Mesodermal cell (in vitro differentiated cells): ENCODE results near the gene TRPV5.

Experiments
- H3K27ac ChIP-seq: 2 replicates; pipeline ENCODE4 v1.7.0; 2013; ENCODE audit warnings: mild to moderate bottlenecking, low read depth, low read length, moderate library complexity; ENCODE audit not compliant: severe bottlenecking
- H3K36me3 ChIP-seq: 2 replicates; pipeline ENCODE4 v1.7.1; 2013; ENCODE audit warnings: mild to moderate bottlenecking, low read length, moderate library complexity; ENCODE audit not compliant: control insufficient read depth, insufficient read depth
- H3K4me1 ChIP-seq: one replicate; pipeline ENCODE4 v1.7.1; 2013; ENCODE audit warnings: mild to moderate bottlenecking, low read length; ENCODE audit not compliant: insufficient read depth, control insufficient read depth, poor library complexity, severe bottlenecking
- H3K4me3 ChIP-seq: 2 replicates; pipeline ENCODE4 v1.7.0; 2013; ENCODE audit warnings: low read length, control low read depth, mild to moderate bottlenecking; ENCODE audit not compliant: insufficient read depth, poor library complexity, severe bottlenecking; ENCODE audit errors: extremely low read depth
- H3K9me3 ChIP-seq: 2 replicates; pipeline ENCODE4 v1.7.1; 2013; ENCODE audit warnings: mild to moderate bottlenecking, low read length, moderate library complexity; ENCODE audit not compliant: control insufficient read depth
- WGBS, 2 experiments: methylation state at CpG; one replicate each; pipeline ENCODE4 v1.1.5; 2013; ENCODE audit warnings: missing lambda C conversion rate in 2 of 2; ENCODE audit not compliant: insufficient coverage in 2 of 2; 5-methylcytosine and 5-hydroxymethylcytosine counted together

TRPV5 gene

DNA sequence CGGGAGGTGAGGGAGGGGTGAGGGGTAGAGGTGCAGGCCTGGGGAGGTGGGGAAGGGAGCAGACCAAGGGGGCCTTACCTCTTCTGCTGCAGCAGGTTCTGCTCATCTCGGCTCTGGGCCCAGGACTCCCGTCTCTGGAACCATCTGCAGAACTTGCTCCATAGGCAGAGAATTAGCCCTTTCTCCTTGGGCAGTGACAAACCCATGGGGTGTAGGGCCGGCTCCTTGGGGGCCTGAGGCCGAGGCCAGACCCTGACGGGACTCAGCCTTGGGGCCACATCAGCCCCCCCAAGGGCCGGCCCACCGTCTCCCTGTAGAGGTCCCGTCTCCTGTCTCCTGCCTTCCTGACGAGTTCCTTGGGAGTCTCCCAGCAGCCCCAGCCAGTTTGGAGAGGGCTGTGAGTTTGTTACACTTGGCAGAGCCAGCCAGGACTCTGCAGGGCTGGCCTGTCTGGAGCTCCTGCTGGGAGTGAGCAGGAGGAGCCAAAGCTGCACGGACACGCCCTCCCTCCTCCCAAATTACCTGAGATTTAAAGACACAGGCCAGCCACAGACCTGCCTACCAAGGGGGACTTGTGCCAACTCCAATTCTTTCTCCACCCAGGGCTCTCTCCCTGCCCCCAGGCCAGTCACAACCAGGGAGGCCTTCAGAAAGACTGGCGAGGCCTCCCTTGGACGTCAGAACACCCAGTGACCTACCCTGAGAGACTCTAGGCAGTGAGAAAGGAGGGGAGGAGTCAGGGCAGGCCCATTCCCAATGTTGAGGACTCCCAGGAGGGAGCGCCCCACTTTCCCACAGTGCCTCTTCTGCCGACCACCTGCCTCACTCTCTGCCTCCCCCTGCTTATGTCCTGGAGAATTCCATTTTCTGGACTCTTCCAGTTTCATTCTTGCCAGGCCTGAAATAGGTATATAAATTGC lies 48.0 kb downstream of the TRPV5 start, which contains the start of gene TRPV6:
TSS of gene TRPV6 (minus strand) at position 435 of the 920 bp plus-strand sequence.
- no peak within 1 kb of the TSS for H3K27ac ChIP-seq
- no peaks in the 10 kb centered on the region for H3K36me3 ChIP-seq
- no peaks in the 10 kb centered on the region for H3K4me1 ChIP-seq
- no peak within 1 kb of the TSS for H3K4me3 ChIP-seq
- no peaks in the 10 kb centered on the region for H3K9me3 ChIP-seq
- 62 to 72% methylated on average over 9 to 15 of the region's 16 CpGs for WGBS, 2 experiments

DNA sequence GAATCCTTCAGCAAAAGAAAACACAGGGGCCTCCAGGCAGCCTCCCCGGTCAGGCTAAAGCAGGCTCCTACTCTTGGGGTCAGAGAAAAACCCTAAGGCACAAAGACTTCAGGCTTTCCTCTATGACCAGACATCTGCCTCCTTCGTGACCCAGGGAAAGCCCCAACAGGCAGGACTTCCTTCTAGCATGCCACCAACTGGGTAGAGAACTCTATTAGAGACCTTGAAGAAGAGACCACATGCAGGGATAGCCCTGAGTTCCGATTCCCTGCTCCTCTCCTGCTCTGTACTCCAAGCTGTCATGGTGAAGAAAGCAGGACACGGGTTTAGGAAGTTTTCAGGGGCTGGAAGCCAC lies 49.3 kb downstream of the TRPV5 start:
- H3K36me3 ChIP-seq: no peaks in the 10 kb centered on the region
- H3K27ac ChIP-seq: no peak overlapping the region
- no peaks in the 10 kb centered on the region for H3K9me3 ChIP-seq
- no peaks in the 10 kb centered on the region for H3K4me1 ChIP-seq
- WGBS, 2 experiments: 91 to 95% methylated on average over 4 of the region's 4 CpGs
- H3K4me3 ChIP-seq: no peak overlapping the region

DNA sequence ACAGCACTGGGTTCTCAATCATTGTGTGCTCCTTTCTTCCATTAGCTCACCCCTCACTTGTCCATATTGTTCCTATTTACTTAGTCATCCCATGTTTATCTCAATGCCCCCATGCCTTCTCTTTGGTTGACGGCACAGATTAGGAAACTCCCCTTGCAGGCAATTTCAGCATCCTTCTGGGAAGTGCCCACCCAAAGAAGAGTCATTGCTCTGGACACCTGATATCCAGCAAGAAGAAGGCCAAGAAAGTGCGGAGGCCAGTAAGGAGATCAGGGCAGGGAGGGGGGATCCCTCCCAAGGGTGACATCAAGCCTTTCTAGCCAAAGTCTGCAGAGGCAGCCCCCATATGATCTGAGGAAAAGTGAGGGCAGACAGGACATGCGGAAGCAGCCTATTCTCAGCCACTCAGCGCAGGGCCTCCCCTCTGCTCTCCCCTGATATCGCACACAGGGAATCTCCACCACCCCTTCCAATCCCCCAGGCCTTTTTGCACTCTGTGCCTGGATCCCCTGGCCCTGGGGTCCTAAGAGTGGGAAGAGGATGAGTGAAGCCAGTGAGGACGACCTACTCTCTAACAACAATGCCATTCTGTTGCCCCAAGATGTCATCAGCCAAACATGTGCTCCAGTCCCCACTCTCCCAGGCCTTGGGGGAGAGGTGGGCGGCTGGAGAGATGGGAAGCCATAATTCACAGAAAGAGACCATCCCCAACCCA lies 49.8 kb downstream of the TRPV5 start:
- H3K9me3 ChIP-seq: no peaks in the 10 kb centered on the region
- H3K4me1 ChIP-seq: no peaks in the 10 kb centered on the region
- no peak overlapping the region for H3K4me3 ChIP-seq
- 100% methylated on average over 2 to 4 of the region's 7 CpGs for WGBS, 2 experiments
- H3K36me3 ChIP-seq: no peaks in the 10 kb centered on the region
- H3K27ac ChIP-seq: no peak overlapping the region

DNA sequence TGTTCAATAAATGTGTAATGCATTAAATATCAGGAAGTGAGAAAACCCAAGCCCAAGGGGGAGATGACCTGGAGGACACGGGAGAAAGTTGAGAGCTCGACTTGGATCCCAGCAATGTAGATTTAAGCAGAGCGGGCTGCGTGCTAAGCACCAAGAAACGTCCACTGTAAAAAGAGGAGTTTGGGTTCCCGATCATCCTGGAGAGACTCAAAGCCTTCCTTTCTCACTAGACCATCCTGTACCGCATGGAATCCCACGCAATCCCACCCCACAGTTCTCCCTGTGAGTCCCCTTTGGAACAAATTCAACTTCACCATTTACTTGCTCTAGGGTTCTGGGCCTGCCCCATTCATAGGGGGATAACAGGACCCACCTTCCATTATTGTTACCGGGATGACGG lies 50.4 kb downstream of the TRPV5 start:
- Histone ChIP-seq H3K9me3 (no peaks in the 10 kb centered on the region), H3K27ac (no peak overlapping the region), H3K36me3 (no peaks in the 10 kb centered on the region), H3K4me1 (no peaks in the 10 kb centered on the region), H3K4me3 (no peak overlapping the region)
- WGBS, 2 experiments: 94 to 96% methylated on average over 10 of the region's 10 CpGs

DNA sequence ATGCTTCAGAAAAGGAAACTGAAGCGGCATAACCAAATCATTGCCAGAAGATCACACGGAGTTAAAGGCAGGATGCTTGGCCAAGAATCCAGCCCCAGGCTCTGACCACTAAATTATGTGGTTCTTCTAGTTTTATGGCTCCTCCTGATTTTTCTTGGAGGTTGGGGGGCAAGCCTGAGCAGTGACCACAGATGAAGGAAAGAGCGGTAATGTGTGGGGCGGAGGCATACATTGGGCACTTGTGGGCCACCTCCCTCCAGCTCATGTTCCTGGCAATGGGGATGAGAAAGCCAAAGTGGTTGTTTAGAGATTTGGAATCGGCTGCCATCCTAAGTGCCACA lies 51.2 kb downstream of the TRPV5 start:
- Histone ChIP-seq H3K36me3 (no peaks in the 10 kb centered on the region), H3K4me1 (no peaks in the 10 kb centered on the region), H3K4me3 (no peak overlapping the region), H3K9me3 (no peaks in the 10 kb centered on the region), H3K27ac (no peak overlapping the region)
- WGBS, 2 experiments: 83 to 91% methylated on average over 3 to 4 of the region's 5 CpGs

DNA sequence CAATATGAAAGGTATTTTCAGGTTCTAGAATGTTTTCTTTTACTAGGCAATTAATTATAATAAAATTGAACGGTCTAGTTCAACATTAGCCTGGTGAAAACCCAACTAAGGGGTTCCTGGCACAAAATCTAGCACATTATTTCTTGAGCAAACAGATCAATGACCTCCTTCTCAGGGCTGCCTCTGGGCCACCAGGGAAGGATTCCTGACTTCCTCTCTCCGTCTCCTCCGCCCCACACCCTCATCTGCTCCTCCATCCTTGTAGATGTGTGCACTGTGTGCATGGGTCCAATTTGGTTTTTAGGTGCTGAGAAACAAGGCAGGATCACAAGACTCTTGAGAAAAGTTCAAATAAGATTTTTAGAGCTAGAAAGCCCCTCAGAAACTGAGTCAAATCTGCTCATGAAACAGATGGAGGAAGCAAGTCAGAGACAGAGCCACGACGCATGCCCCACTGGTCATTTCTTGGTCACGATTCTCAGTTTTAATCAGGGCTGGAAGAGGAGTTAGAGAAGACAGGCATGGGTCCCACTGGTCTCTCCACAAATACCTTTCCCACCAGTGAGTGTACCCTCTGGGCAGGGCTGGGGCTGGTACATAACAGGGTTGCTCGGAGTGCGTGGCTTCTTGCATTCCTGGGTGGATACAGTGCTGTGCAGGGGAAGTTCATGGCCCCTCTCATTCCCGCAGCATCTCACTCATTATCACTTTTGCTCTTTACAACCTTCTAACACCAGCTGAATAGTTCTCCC lies 51.8 kb downstream of the TRPV5 start:
- no peaks in the 10 kb centered on the region for H3K4me1 ChIP-seq
- H3K36me3 ChIP-seq: no peaks in the 10 kb centered on the region
- H3K27ac ChIP-seq: no peak overlapping the region
- no peaks in the 10 kb centered on the region for H3K9me3 ChIP-seq
- 93 to 94% methylated on average over 5 of the region's 9 CpGs for WGBS, 2 experiments
- no peak overlapping the region for H3K4me3 ChIP-seq

DNA sequence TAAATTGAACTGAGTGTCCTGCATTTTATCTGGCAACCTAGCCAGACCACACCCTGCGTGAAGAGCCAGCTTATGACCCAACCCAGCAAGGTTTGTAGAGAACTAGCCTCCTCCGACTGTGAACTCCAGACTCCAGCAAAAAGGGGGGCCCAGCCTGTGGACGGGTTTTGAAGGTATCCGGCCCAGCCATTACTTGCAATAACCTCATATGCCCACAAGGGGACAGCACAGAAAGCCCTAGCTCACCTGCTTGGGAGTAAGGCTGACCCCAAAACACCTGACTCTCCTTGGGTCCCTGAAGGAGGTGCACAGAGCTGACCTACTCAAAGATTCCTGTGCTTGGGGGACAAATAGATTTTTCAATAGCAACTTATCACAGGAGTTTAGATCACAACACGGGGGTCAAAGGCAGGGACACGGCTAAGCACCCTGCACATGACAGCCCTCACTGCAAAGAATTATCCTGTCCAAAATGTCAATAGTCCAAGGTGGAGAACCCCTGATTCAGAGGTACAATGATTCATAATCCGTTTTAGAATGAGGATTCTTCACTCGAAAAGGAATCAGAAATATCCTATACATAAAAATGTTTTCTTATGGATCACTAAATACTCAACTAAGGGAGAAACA lies 52.6 kb downstream of the TRPV5 start:
- WGBS, 2 experiments: 27 to 37% methylated on average over 5 to 7 of the region's 8 CpGs
- H3K4me1 ChIP-seq: no peaks in the 10 kb centered on the region

DNA sequence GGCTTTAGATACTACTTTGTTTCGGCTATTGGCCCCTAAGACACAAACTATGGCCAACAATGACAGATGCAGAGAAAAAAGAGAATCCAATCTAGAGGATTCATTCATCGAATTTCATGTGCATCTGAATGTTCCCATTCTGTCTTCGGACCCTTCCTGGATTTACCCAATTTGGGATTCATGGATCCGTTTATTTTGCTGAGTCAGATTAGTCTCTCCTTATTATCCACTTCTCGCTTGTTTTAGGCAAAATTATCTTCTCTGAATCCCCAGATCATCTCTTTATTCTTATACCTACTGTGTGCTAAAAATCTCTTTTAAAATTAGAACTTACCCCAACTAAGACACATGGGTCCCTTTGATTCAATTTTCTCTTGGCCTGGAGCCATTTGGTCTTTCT lies 54.5 kb downstream of the TRPV5 start:
- Histone ChIP-seq H3K27ac (no peak overlapping the region), H3K9me3 (no peaks in the 10 kb centered on the region), H3K4me3 (no peak overlapping the region), H3K36me3 (no peaks in the 10 kb centered on the region), H3K4me1 (no peaks in the 10 kb centered on the region)
- 87 to 91% methylated on average over 5 of the region's 5 CpGs for WGBS, 2 experiments

More for the DNA sequence above, 52.6 kb downstream of the TRPV5 start:
- Histone ChIP-seq H3K36me3 (no peaks in the 10 kb centered on the region), H3K9me3 (no peaks in the 10 kb centered on the region), H3K4me3 (no peak overlapping the region), H3K27ac (no peak overlapping the region)

DNA sequence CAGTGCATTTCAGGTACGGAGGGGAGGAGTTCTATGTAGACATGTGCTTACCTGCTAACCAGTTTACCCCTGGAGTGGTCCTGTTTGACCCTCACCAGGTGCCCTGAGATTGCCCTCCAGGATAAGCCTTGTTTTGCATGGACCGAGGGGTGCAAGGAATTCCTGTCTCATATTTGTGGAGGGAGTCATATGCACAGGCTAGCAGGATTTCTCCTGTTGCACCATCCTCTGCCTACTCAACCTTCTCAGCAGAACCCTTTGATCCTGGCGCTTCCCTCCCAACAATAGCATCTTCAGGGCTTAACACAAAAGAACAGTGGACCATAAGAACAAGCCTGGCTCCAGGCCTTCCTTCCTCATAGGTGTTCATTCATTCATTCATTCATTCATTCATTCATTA lies 55.2 kb downstream of the TRPV5 start:
- Histone ChIP-seq H3K36me3 (no peaks in the 10 kb centered on the region), H3K4me3 (no peak overlapping the region), H3K9me3 (no peaks in the 10 kb centered on the region), H3K27ac (no peak overlapping the region), H3K4me1 (no peaks in the 10 kb centered on the region)
- 91 to 100% methylated on average over 1 to 3 of the region's 3 CpGs for WGBS, 2 experiments
